AG04449 (cell line): Measurements from ENCODE around the gene WDR7.
A peak's percentile ranks its signal among the peaks of the same experiment; 100 is the strongest.

Source experiments
- CTCF ChIA-PET: fragments of 350-600 bp; formaldehyde crosslinking; extraction: SDS; loops from one replicate; lab custom pipeline; 2021; ENCODE audit warnings: antibody characterized with exemption; lab: Yijun Ruan, JAX
- POLR2A ChIA-PET: fragments of 400-600, 350-600 bp; formaldehyde crosslinking; extraction: SDS; loops from one replicate; lab custom pipeline; 2020; ENCODE audit warnings: antibody characterized with exemption, inconsistent platforms; lab: Yijun Ruan, JAX
- DNase-seq: peaks from one replicate; pipeline ENCODE4 v3.0.0-alpha.2; 2010; ENCODE audit warnings: low read depth, low spot score
- H3K4me3 ChIP-seq: 2 replicates; pipeline ENCODE4 v1.5.1; 2011; ENCODE audit warnings: low read depth, mild to moderate bottlenecking, control low read depth, low read length
- CTCF ChIP-seq: IDR thresholded peaks from one replicate; pipeline ENCODE4 v1.5.1; 2011; ENCODE audit warnings: mild to moderate bottlenecking, moderate library complexity, low read length, control low read depth, inconsistent platforms; ENCODE audit not compliant: insufficient read depth; ENCODE audit errors: missing control alignments

WDR7 gene

GRCh38 chr18:56747032-56747658 lies 96.0 kb downstream of the WDR7 start:
- H3K4me3 ChIP-seq: no peak overlapping the region
- ChIA-PET CTCF (interaction anchor here (1.2 to 6.0 kb wide), 3 partner anchors 32 to 814 kb away, joined by 4 to 97 read pairs (median 15); no protein-coding TSS in a partner anchor), POLR2A (no interaction called here)
- DNase-seq: no peak
- no peak for TF ChIP-seq CTCF

GRCh38 chr18:56747857-56748256 lies 96.7 kb downstream of the WDR7 start:
- no peak for TF ChIP-seq CTCF
- ChIA-PET POLR2A (no interaction called here), CTCF (interaction anchor here (1.2 to 6.0 kb wide), 3 partner anchors 33 to 813 kb away, joined by 4 to 97 read pairs (median 15); no protein-coding TSS in a partner anchor)
- DNase-seq: no peak
- no peak overlapping the region for H3K4me3 ChIP-seq

GRCh38 chr18:56748698-56749268 lies 97.6 kb downstream of the WDR7 start:
- ChIA-PET CTCF (interaction anchor here (0.9 to 6.0 kb wide), 6 partner anchors 8 to 813 kb away, joined by 3 to 97 read pairs (median 4); no protein-coding TSS in a partner anchor), POLR2A (no interaction called here)
- DNase-seq: peak; percentile 0
- TF ChIP-seq CTCF: peak; percentile 52
- no peak overlapping the region for H3K4me3 ChIP-seq

- POLR2A ChIA-PET: no interaction called here
- H3K4me3 ChIP-seq: no peak overlapping the region
- CTCF ChIA-PET: interaction anchor here (0.8 kb wide), 1 partner anchor 805 kb away, joined by 4 read pairs; no protein-coding TSS in a partner anchor
- no peak for DNase-seq
- no peak for TF ChIP-seq CTCF
Measured at GRCh38 chr18:56756966-56757365, 105.8 kb downstream of the WDR7 start.

- no peak for DNase-seq
- TF ChIP-seq CTCF: no peak
- H3K4me3 ChIP-seq: no peak overlapping the region
- ChIA-PET CTCF (no interaction called here), POLR2A (no interaction called here)
Measured at GRCh38 chr18:56770097-56770496, 118.9 kb downstream of the WDR7 start.

GRCh38 chr18:56770873-56771272 lies 119.7 kb downstream of the WDR7 start:
- POLR2A ChIA-PET: no interaction called here
- H3K4me3 ChIP-seq: no peak overlapping the region
- CTCF ChIA-PET: no interaction called here
- TF ChIP-seq CTCF: no peak
- peak; percentile 2 for DNase-seq
